ENCODE measurements around the gene EFHD2.
"Not testable (repeated sequence)": the region's sequence is repeated elsewhere in the genome, so short reads cannot be mapped to it uniquely, and the experiment has no call there.

The EFHD2 gene

GRCh38 chr1:15382601-15383518 lies 26.8 kb upstream of the EFHD2 start:
- no peak overlapping the region for H3K27ac Mint-ChIP-seq
- H3K4me3 Mint-ChIP-seq = no peak overlapping the region

GRCh38 chr1:15383810-15384209 lies 25.9 kb upstream of the EFHD2 start:
- no peak overlapping the region for H3K27ac Mint-ChIP-seq
- H3K4me3 Mint-ChIP-seq = no peak overlapping the region
- peaks cover 14% of the 10 kb centered on the region for H3K4me1 Mint-ChIP-seq (ENCODE audit: low read depth)
- H3K9me3 Mint-ChIP-seq (ENCODE audit: low read depth) = no peaks in the 10 kb centered on the region
- no peaks in the 10 kb centered on the region for H3K36me3 Mint-ChIP-seq
- H3K27me3 Mint-ChIP-seq = peaks cover 11% of the 10 kb centered on the region

More at GRCh38 chr1:15382601-15383518, 26.8 kb upstream of the EFHD2 start:
- no peaks in the 10 kb centered on the region for H3K36me3 Mint-ChIP-seq
- H3K4me1 Mint-ChIP-seq (ENCODE audit: low read depth) = peaks cover 14% of the 10 kb centered on the region
- H3K27me3 Mint-ChIP-seq = peaks cover 13% of the 10 kb centered on the region
- H3K9me3 Mint-ChIP-seq (ENCODE audit: low read depth) = no peaks in the 10 kb centered on the region

GRCh38 chr1:15384301-15384901 lies 25.3 kb upstream of the EFHD2 start:
- no peaks in the 10 kb centered on the region for H3K36me3 Mint-ChIP-seq
- H3K9me3 Mint-ChIP-seq (ENCODE audit: low read depth) = no peaks in the 10 kb centered on the region
- H3K27me3 Mint-ChIP-seq = peaks cover 10% of the 10 kb centered on the region
- H3K4me1 Mint-ChIP-seq (ENCODE audit: low read depth) = peaks cover 14% of the 10 kb centered on the region
- H3K27ac Mint-ChIP-seq = no peak overlapping the region
- no peak overlapping the region for H3K4me3 Mint-ChIP-seq

- Mint-ChIP-seq H3K27ac (no peak overlapping the region), H3K4me3 (no peak overlapping the region), H3K4me1 (ENCODE audit: low read depth) (peaks cover 14% of the 10 kb centered on the region), H3K27me3 (peaks cover 10% of the 10 kb centered on the region), H3K36me3 (no peaks in the 10 kb centered on the region), H3K9me3 (ENCODE audit: low read depth) (no peaks in the 10 kb centered on the region)
Observed at GRCh38 chr1:15385420-15385819, 24.3 kb upstream of the EFHD2 start.

- Mint-ChIP-seq H3K9me3 (ENCODE audit: low read depth) (no peaks in the 10 kb centered on the region), H3K4me3 (no peak overlapping the region), H3K27me3 (peaks cover 10% of the 10 kb centered on the region), H3K4me1 (ENCODE audit: low read depth) (peaks cover 14% of the 10 kb centered on the region), H3K36me3 (no peaks in the 10 kb centered on the region), H3K27ac (no peak overlapping the region)
Observed at GRCh38 chr1:15386164-15386749, 23.4 kb upstream of the EFHD2 start.

GRCh38 chr1:15388201-15388880 lies 21.3 kb upstream of the EFHD2 start:
- H3K9me3 Mint-ChIP-seq (ENCODE audit: low read depth) = no peaks in the 10 kb centered on the region
- H3K36me3 Mint-ChIP-seq = no peaks in the 10 kb centered on the region
- H3K4me3 Mint-ChIP-seq = no peak overlapping the region
- no peak overlapping the region for H3K27ac Mint-ChIP-seq
- peaks cover 8% of the 10 kb centered on the region for H3K27me3 Mint-ChIP-seq
- H3K4me1 Mint-ChIP-seq (ENCODE audit: low read depth) = peaks cover 14% of the 10 kb centered on the region

- H3K27me3 Mint-ChIP-seq, H3K36me3 Mint-ChIP-seq: not testable (repeated sequence)
- peaks cover 13% of the 10 kb centered on the region for H3K4me1 Mint-ChIP-seq (ENCODE audit: low read depth)
Observed at GRCh38 chr1:15389828-15390227, 19.9 kb upstream of the EFHD2 start.

GRCh38 chr1:15390667-15391066 lies 19.0 kb upstream of the EFHD2 start:
- H3K27ac Mint-ChIP-seq = no peak overlapping the region
- no peaks in the 10 kb centered on the region for H3K36me3 Mint-ChIP-seq
- no peaks in the 10 kb centered on the region for H3K9me3 Mint-ChIP-seq (ENCODE audit: low read depth)
- H3K4me1 Mint-ChIP-seq (ENCODE audit: low read depth) = peaks cover 10% of the 10 kb centered on the region
- no peak overlapping the region for H3K4me3 Mint-ChIP-seq
- no peaks in the 10 kb centered on the region for H3K27me3 Mint-ChIP-seq

More at GRCh38 chr1:15389828-15390227, 19.9 kb upstream of the EFHD2 start:
- H3K4me3 Mint-ChIP-seq; H3K9me3 Mint-ChIP-seq (ENCODE audit: low read depth); H3K27ac Mint-ChIP-seq: not testable (repeated sequence)

- no peak overlapping the region for H3K27ac Mint-ChIP-seq
- peaks cover 6% of the 10 kb centered on the region for H3K4me1 Mint-ChIP-seq (ENCODE audit: low read depth)
- H3K4me3 Mint-ChIP-seq = no peak overlapping the region
Observed at GRCh38 chr1:15391366-15391765, 18.3 kb upstream of the EFHD2 start.

GRCh38 chr1:15393475-15394257 lies 16.0 kb upstream of the EFHD2 start:
- H3K9me3 Mint-ChIP-seq (ENCODE audit: low read depth) = no peaks in the 10 kb centered on the region
- H3K27ac Mint-ChIP-seq = no peak overlapping the region
- no peaks in the 10 kb centered on the region for H3K36me3 Mint-ChIP-seq
- no peaks in the 10 kb centered on the region for H3K4me1 Mint-ChIP-seq (ENCODE audit: low read depth)
- no peak overlapping the region for H3K4me3 Mint-ChIP-seq
- H3K27me3 Mint-ChIP-seq = no peaks in the 10 kb centered on the region

More at GRCh38 chr1:15391366-15391765, 18.3 kb upstream of the EFHD2 start:
- no peaks in the 10 kb centered on the region for H3K9me3 Mint-ChIP-seq (ENCODE audit: low read depth)
- H3K36me3 Mint-ChIP-seq = no peaks in the 10 kb centered on the region
- no peaks in the 10 kb centered on the region for H3K27me3 Mint-ChIP-seq

GRCh38 chr1:15394258-15394690 lies 15.4 kb upstream of the EFHD2 start:
- H3K4me3 Mint-ChIP-seq = no peak overlapping the region

GRCh38 chr1:15397236-15397635 lies 12.5 kb upstream of the EFHD2 start:
- H3K4me1 Mint-ChIP-seq (ENCODE audit: low read depth) = no peaks in the 10 kb centered on the region
- no peak overlapping the region for H3K4me3 Mint-ChIP-seq
- no peak overlapping the region for H3K27ac Mint-ChIP-seq
- no peaks in the 10 kb centered on the region for H3K27me3 Mint-ChIP-seq
- no peaks in the 10 kb centered on the region for H3K9me3 Mint-ChIP-seq (ENCODE audit: low read depth)
- no peaks in the 10 kb centered on the region for H3K36me3 Mint-ChIP-seq

More at GRCh38 chr1:15394258-15394690, 15.4 kb upstream of the EFHD2 start:
- Mint-ChIP-seq H3K27me3 (no peaks in the 10 kb centered on the region), H3K9me3 (ENCODE audit: low read depth) (no peaks in the 10 kb centered on the region), H3K27ac (no peak overlapping the region), H3K4me1 (ENCODE audit: low read depth) (no peaks in the 10 kb centered on the region), H3K36me3 (no peaks in the 10 kb centered on the region)

- H3K27ac Mint-ChIP-seq = no peak overlapping the region
Observed at GRCh38 chr1:15399710-15400109, 10.0 kb upstream of the EFHD2 start.

GRCh38 chr1:15400627-15401026 lies 9.1 kb upstream of the EFHD2 start:
- H3K4me1 Mint-ChIP-seq (ENCODE audit: low read depth) = no peaks in the 10 kb centered on the region
- no peak overlapping the region for H3K27ac Mint-ChIP-seq
- H3K36me3 Mint-ChIP-seq = no peaks in the 10 kb centered on the region
- no peaks in the 10 kb centered on the region for H3K9me3 Mint-ChIP-seq (ENCODE audit: low read depth)
- H3K27me3 Mint-ChIP-seq = peaks cover 2% of the 10 kb centered on the region
- no peak overlapping the region for H3K4me3 Mint-ChIP-seq

More at GRCh38 chr1:15399710-15400109, 10.0 kb upstream of the EFHD2 start:
- Mint-ChIP-seq H3K27me3 (no peaks in the 10 kb centered on the region), H3K9me3 (ENCODE audit: low read depth) (no peaks in the 10 kb centered on the region), H3K36me3 (no peaks in the 10 kb centered on the region), H3K4me3 (no peak overlapping the region), H3K4me1 (ENCODE audit: low read depth) (no peaks in the 10 kb centered on the region)
